Osteocyte (in vitro differentiated cells): ENCODE data around the gene EZR. TPM values are rescaled to one million over a fixed set of nuclear protein-coding genes. Genes with fewer than 3 reads are reported as not detected.
"Not testable (repeated sequence)": the region's sequence is repeated elsewhere in the genome, so short reads cannot be mapped to it uniquely, and the experiment has no call there.

Experiments used
- DNase-seq: peaks from one replicate; pipeline ENCODE4 v3.0.0; 2021; ENCODE audit warnings: mixed read lengths; ENCODE audit not compliant: unreplicated experiment; ENCODE audit errors: extremely low spot score
- H3K27ac Mint-ChIP-seq: one replicate; pipeline ENCODE4 v1.8.0; 2021; ENCODE audit warnings: mild to moderate bottlenecking, mixed read lengths; ENCODE audit not compliant: unreplicated experiment
- H3K27me3 Mint-ChIP-seq: one replicate; pipeline ENCODE4 v1.8.0; 2021; ENCODE audit warnings: mixed read lengths; ENCODE audit not compliant: unreplicated experiment
- H3K36me3 Mint-ChIP-seq: one replicate; pipeline ENCODE4 v1.8.0; 2021; ENCODE audit warnings: mixed read lengths; ENCODE audit not compliant: unreplicated experiment
- H3K4me1 Mint-ChIP-seq: one replicate; pipeline ENCODE4 v1.8.0; 2021; ENCODE audit warnings: mixed read lengths; ENCODE audit not compliant: unreplicated experiment
- H3K4me3 Mint-ChIP-seq: one replicate; pipeline ENCODE4 v1.8.0; 2021; ENCODE audit warnings: mild to moderate bottlenecking, moderate library complexity, mixed read lengths; ENCODE audit not compliant: unreplicated experiment
- H3K9me3 Mint-ChIP-seq: one replicate; pipeline ENCODE4 v1.8.0; 2021; ENCODE audit warnings: mixed read lengths; ENCODE audit not compliant: unreplicated experiment
- CTCF ChIP-seq: fragments of 200-600 bp; sonication (generic); IDR thresholded peaks from 2 replicates; pipeline ENCODE4 v1.5.0; 2021; ENCODE audit warnings: antibody characterized with exemption, mild to moderate bottlenecking, moderate library complexity
- total RNA-seq: library from RNA; stranded (reverse); gene quantifications from 2 replicates; pipeline ENCODE4 v1.2.1, GENCODE V29; 2021

EZR gene
- total RNA-seq, 1 donor from 2014 or later: 41.1 TPM

- TF ChIP-seq CTCF: no peak
- Mint-ChIP-seq H3K27ac (no peak overlapping the region), H3K36me3 (no peaks in the 10 kb centered on the region), H3K4me1 (no peaks in the 10 kb centered on the region), H3K9me3 (no peaks in the 10 kb centered on the region), H3K27me3 (no peaks in the 10 kb centered on the region), H3K4me3 (no peak overlapping the region)
- DNase-seq: no peak
Observed at GRCh38 chr6:158825038-158825950, 6.1 kb upstream of the EZR start.

GRCh38 chr6:158823616-158824015 is 4.4 kb upstream of the EZR start:
- not testable (repeated sequence) for H3K27ac Mint-ChIP-seq, H3K4me1 Mint-ChIP-seq, H3K27me3 Mint-ChIP-seq, H3K36me3 Mint-ChIP-seq, H3K4me3 Mint-ChIP-seq, DNase-seq, H3K9me3 Mint-ChIP-seq

GRCh38 chr6:158819977-158820622 is 932 bp upstream of the EZR start:
- no peak for TF ChIP-seq CTCF

GRCh38 chr6:158818581-158819212 is 471 bp downstream of the EZR start:
- H3K27ac Mint-ChIP-seq: peak overlapping the region; percentile 69

More at GRCh38 chr6:158819977-158820622, 932 bp upstream of the EZR start:
- H3K9me3 Mint-ChIP-seq: no peaks in the 10 kb centered on the region
- no peaks in the 10 kb centered on the region for H3K27me3 Mint-ChIP-seq
- H3K4me1 Mint-ChIP-seq: peaks cover 28% of the 10 kb centered on the region
- no peak for DNase-seq
- H3K27ac Mint-ChIP-seq: peak overlapping the region; percentile 52
- no peaks in the 10 kb centered on the region for H3K36me3 Mint-ChIP-seq
- H3K4me3 Mint-ChIP-seq: peak overlapping the region; percentile 63

More at GRCh38 chr6:158818581-158819212, 471 bp downstream of the EZR start:
- Mint-ChIP-seq H3K36me3 (no peaks in the 10 kb centered on the region), H3K4me1 (peaks cover 42% of the 10 kb centered on the region), H3K4me3 (peak overlapping the region; percentile 74), H3K9me3 (no peaks in the 10 kb centered on the region), H3K27me3 (no peaks in the 10 kb centered on the region)
- peak; percentile 88 for DNase-seq
- no peak for TF ChIP-seq CTCF
